ENCODE data around the gene ZNF609.
"Not testable (repeated sequence)": the region's sequence is repeated elsewhere in the genome, so short reads cannot be mapped to it uniquely, and the experiment has no call there.

The ZNF609 gene

DNA sequence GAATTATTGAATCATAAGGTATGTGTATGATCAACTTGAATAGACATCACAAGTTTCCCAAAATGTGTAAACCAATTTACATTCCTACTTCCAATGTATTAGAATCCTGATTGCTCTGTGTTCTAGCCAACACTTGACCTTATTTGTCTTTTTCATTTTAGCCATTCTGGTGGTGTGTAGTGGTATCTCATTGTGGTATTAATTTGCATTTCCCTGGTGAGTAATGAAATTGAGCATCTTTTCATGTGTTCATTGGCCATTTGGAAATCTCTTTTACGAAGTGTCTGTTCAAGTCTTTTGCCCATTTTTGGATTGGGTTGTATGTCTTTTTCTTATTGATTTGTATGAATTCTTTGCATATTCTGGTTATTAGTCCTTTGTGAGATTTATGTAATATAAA is 177.0 kb downstream of the ZNF609 start:
- no peak for FAIRE-seq
- DNase-seq (ENCODE audit: insufficient read length, low spot score) = no peak
- TF ChIP-seq, protein P1, sequence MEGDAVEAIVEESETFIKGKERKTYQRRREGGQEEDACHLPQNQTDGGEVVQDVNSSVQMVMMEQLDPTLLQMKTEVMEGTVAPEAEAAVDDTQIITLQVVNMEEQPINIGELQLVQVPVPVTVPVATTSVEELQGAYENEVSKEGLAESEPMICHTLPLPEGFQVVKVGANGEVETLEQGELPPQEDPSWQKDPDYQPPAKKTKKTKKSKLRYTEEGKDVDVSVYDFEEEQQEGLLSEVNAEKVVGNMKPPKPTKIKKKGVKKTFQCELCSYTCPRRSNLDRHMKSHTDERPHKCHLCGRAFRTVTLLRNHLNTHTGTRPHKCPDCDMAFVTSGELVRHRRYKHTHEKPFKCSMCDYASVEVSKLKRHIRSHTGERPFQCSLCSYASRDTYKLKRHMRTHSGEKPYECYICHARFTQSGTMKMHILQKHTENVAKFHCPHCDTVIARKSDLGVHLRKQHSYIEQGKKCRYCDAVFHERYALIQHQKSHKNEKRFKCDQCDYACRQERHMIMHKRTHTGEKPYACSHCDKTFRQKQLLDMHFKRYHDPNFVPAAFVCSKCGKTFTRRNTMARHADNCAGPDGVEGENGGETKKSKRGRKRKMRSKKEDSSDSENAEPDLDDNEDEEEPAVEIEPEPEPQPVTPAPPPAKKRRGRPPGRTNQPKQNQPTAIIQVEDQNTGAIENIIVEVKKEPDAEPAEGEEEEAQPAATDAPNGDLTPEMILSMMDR (IDR thresholded peaks at IDR 0.05; ENCODE audit: insufficient read depth, missing control alignments) = no peak

DNA sequence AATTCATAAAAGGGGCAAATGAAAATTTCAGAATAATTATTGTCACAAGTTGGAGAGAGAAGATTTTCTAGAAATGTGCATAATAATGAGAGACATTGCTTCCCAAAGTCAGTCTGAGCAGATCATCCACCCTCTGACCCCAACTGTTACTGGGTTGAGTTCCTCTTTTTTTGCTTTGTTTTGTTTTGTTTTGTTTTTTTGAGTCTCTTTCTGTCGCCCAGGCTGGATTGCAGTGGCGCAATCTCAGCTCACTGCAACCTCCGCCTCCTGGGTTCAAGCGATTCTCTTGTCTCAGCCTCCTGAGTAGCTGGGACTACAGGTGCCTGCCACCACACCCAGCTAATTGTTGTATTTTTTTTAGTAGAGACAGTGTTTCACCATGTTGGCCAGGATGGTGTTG is 179.4 kb downstream of the ZNF609 start:
- DNase-seq (ENCODE audit: insufficient read length, low spot score); FAIRE-seq: not testable (repeated sequence)

DNA sequence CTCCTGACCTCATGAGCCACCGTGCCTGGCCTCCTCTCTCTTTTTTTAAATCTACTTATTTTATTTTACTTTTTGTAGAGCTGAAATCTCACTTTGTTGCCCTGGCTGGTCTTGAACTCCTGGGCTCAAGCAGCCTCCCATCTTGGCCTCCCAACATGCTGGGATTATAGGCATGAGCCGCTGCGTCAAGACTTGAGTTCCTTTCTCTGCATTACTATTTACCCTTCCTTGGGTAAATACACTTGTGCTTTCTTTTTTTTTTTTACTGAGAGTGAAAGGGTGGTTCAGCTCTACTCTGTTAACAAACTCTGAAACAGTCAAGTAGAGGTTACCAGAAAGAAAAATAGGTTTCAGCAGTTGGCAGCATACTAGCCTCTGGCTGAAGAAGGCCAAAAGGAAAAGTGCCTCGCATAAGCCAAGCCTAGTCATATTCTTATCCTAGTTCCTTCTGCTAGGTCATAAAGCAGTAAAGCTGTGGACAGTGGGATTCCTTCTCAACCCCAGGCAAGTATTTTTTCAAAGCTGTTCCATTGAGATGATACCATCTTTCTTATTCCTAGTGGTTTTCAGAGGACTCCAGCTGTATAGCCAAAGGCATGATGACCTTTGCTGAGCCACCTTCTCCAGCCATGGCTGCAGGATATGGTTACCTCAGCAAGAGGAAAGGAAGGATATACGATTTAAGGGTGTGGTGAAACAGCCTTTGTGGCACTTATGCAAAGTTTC is 179.9 kb downstream of the ZNF609 start:
- DNase-seq (ENCODE audit: insufficient read length, low spot score) = no peak
- FAIRE-seq = no peak
- TF ChIP-seq, protein P1 (IDR thresholded peaks at IDR 0.05; ENCODE audit: insufficient read depth, missing control alignments) = no peak

GRCh38 chr15:64642875-64643274 is 182.5 kb downstream of the ZNF609 start:
- FAIRE-seq (no peak), DNase-seq (ENCODE audit: insufficient read length, low spot score) (no peak)
- TF ChIP-seq, protein P1 (IDR thresholded peaks at IDR 0.05; ENCODE audit: insufficient read depth, missing control alignments) = no peak

DNA sequence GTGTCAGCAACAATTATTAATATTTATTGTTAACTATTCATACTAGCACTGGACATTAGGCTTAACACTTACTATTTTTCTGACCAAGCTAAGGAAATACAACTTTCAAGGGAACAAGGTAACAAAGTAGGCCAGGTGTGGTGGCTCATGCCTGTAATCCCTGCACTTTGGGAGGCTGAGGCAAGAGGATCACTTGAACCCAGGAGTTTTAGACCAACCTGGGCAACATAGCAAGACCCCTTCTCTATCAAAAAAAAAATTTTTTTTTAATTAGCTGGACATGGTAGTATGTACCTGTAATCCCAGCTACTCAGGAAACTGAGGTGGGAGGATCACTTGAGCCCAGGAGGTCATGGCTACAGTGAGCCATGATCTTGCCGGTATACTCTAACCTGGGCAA is 183.3 kb downstream of the ZNF609 start:
- FAIRE-seq = no peak
- TF ChIP-seq, protein P1 (IDR thresholded peaks at IDR 0.05; ENCODE audit: insufficient read depth, missing control alignments) = no peak
- DNase-seq (ENCODE audit: insufficient read length, low spot score) = no peak

- not testable (repeated sequence) for DNase-seq (ENCODE audit: insufficient read length, low spot score); FAIRE-seq
Measured at GRCh38 chr15:64644811-64645210, 184.4 kb downstream of the ZNF609 start.

- DNase-seq (ENCODE audit: insufficient read length, low spot score) (no peak), FAIRE-seq (no peak)
- TF ChIP-seq, protein P1 (IDR thresholded peaks at IDR 0.05; ENCODE audit: insufficient read depth, missing control alignments) = no peak
Measured at GRCh38 chr15:64645995-64646394, 185.6 kb downstream of the ZNF609 start.

- FAIRE-seq (no peak), DNase-seq (ENCODE audit: insufficient read length, low spot score) (no peak)
- TF ChIP-seq, protein P1 (IDR thresholded peaks at IDR 0.05; ENCODE audit: insufficient read depth, missing control alignments) = no peak
Measured at GRCh38 chr15:64647367-64647766, 187.0 kb downstream of the ZNF609 start.
